ENCODE results near the gene CTDSP1.

Gene CTDSP1, protein sequence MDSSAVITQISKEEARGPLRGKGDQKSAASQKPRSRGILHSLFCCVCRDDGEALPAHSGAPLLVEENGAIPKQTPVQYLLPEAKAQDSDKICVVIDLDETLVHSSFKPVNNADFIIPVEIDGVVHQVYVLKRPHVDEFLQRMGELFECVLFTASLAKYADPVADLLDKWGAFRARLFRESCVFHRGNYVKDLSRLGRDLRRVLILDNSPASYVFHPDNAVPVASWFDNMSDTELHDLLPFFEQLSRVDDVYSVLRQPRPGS
- 73.9 to 119 reads per million in 2 donors for total RNA-seq

DNA sequence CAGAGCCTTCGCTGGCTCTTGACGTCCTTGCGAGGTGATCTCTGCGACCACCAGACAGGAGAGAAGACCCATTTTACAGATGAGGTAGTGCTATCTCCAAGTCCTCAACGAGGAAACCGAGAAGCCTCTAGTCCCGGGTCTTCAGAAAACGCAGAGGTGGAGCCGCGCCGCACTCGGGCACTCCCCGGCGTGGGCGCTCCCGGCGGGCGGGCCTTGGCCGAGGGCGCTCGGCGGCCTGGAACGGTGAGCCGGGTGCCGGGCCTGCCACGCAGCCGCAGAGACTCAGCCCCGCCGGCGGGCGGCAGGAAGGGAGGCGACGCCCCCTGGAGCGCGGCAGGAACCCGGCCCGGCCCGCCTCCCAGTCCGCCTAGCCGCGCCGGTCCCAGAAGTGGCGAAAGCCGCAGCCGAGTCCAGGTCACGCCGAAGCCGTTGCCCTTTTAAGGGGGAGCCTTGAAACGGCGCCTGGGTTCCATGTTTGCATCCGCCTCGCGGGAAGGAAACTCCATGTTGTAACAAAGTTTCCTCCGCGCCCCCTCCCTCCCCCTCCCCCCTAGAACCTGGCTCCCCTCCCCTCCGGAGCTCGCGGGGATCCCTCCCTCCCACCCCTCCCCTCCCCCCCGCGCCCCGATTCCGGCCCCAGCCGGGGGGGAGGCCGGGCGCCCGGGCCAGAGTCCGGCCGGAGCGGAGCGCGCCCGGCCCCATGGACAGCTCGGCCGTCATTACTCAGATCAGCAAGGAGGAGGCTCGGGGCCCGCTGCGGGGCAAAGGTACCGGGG lies at the start of gene CTDSP1:
CTDSP1 (plus strand) TSS at position 478 of the 776 bp plus-strand sequence; CDS start at position 701, 223 bp downstream.
- DNase-seq, result peak; percentile 80 to 96 (median 88)

DNA sequence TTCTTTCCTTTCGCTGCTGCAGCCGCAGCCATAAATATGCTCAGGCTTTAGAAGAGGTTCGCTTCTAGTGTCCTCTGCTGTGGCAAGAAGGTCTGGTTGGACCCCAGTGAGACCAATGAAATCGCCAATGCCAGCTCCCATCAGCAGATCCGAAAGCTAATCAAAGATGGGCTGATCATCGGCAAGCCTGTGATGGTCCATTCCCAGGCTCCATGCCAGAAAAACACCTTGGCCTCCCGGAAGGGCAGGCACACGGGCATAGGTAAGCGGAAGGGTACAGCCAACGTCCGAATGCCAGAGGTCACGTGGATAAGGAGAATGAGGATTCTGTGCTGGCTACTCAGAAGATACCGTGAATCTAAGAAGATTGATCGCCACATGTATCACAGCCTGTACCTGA lies 45.6 kb upstream of the CTDSP1 start:
- DNase-seq, result no peak

DNA sequence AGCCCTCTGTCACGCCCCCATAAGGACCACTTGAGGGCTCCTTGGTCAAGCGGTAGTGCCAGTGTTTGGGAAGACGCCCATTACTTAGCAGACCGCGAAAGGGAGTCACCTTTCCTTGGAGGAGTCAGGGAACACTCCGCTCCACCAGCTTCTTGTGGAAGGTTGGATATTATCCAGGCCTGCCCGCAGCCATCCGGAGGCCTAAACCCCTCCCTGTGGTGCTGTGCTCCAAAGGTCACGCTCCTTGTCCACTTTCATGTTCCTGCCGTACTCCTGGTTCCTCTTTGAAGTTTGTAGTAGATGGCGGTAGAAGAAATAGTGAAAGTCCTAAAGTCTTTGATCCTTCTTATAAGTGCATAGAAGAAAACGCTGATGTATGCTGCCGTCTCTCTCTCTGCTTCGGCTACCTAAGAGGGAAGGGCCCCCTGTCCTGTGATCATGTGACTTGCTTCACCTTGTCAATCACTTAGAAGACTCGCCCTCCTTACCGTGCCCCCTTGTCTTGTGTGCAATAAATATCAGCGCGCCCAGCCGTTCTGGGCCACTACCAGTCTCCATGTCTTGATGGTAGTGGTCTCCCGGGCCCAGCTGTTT lies 44.7 kb upstream of the CTDSP1 start:
- DNase-seq, result no peak

DNA sequence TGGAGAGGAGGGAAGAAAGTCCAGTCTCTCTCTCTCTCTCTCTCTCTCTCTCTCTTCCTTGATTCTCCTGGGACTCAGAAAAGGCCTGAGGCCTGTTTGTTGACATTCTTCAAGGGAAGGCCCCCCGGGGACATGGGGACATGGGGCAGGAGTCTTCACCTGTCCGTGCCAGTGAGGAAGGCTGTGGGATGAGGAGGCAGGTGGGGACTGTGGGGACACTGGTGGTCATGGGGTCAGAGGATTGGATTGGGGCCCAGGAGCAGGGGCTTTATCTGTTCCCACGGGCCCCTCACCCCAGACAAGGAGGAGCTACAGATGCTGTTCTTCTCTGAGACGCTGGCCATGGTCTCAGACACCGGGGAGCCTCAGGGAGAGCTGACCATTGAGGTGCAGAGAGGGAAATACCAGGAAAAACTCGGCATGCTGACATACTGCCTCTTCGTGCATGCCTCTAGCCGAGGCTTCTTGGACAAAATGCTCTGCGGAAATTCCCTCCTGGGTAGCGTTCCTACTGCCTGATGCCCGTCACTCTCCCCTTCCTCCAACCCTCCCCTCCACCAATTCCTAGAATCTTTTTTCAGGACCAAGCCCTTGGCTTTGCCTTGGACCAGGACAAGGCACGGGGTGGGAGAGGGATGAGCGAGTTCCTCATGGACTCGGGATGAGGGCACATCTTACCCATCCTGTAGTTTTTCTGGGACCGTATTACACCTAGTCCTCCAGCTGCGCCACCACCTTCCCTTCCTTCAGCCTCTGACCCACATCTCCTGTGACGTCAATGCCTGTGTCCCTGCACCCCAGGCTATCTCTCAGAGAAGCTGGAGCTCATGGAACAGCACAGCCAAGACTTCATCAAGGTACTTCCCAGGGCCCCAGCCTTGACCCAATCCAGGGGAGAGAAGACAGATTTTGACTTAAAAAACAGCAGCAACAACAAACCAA lies 42.2 kb upstream of the CTDSP1 start:
- DNase-seq, result no peak

DNA sequence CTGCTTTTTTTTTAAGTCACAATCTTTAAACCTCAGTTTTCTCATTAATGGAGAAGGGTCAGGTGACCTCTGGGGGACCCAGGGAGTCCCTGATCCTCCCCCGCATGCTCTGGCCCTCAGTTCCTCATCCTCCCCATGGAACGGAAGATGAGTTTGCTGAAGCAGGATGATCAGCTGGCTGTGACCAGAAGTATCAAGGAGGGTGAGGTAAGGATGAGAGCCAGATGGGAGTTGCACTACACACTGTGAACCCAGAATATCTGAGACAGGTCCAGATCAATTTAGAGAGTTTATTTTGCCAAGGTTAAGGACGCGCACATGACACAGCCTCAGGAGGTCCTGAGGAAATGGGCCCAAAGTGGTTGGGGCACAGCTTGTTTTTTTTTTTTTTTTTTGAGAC lies 39.2 kb upstream of the CTDSP1 start:
- DNase-seq, result no peak

DNA sequence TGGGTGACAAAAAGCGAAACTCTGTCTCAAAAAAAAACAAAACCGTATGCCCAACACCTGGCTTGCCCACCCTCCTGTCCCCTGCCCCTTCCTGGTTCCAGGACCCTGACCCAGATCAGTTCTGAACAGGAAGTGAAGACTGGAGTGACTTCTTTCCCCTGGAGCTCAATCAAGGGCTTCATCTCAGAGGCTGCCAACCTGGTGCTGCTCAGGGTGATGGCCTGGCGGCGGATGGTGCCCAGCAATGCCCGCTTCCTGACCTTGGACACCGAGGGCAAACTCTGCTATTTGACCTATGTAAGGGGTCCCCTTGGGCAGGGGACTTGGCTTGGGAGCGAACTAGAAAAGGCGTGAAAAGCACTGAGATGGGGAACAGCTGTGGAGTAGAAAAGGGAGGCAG lies 37.1 kb upstream of the CTDSP1 start:
- no peak for DNase-seq

DNA sequence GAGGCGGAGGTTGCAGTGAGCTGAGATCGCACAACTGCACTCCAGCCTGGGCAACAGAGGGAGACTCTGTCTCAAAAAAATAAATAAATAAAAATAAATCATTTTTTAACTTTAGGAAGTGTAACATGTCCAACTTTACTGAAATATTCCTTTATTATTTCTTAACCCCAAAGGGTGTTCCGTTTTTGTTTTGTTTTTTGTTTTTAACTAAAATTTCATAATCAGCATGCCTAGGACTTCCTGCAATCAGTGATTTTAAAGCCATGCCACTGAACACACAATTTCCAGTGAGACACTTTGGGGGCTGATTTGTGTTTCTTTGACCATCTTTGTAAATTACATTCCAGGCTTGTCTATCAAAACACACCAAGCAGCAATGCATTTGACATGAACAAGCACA lies 35.9 kb upstream of the CTDSP1 start:
- DNase-seq, result no peak

DNA sequence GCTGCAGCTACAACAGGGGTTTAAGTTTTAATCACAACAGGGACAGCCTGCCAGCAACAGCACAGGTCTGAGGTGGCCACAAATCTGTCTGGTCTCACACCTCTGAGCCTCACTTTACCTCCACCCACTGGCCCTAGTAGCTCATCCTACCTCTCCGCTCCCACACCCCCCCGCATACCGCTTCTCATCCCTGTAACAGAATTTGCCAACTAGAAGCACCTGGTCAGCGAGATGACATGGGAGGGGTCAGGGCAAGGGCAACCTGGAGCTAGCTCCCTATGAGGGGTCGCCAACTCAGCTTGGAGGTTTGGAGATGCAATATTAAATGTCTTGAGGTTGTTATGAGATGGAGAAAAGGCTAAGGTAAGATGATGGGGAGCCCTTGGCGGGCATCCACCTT lies 35.5 kb upstream of the CTDSP1 start:
- DNase-seq, result no peak

DNA sequence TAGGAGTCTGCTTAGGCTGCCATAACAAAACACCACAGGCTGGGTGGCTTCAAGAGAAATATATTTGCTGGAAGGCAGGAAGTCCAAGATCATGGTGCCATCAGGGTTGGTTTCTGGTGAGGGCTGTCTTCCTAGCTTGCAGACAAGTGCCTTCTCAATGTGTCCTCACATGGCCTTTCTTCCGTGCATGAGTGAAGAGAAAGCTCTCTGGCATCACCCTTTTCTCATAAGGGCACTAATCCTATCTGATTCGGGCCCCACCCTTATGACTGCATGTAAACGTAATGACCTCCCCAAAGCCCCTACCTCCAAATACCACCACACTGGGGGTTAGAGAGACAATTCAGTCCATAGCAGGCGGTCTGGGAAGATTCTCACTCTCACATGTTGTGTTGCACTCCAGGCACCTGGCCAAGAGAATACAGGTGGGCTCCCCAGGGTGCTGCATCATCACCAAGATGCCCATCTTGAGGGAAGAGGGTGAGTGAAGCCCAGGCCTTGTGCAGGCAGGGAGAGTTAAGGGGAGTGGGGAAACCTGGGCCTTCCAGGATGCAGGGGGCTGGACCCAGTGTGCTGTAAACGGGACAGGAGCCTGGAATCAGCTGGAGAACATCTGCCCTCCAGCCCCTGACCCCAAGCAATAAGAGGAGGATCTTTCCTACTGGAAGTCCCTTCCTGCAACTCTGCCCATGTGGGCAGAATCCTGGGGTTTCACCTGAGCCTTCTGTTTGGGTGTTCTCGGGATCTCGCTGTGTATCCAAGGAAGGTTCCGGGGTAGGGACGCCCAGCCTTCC lies 32.9 kb upstream of the CTDSP1 start:
- no peak for DNase-seq

DNA sequence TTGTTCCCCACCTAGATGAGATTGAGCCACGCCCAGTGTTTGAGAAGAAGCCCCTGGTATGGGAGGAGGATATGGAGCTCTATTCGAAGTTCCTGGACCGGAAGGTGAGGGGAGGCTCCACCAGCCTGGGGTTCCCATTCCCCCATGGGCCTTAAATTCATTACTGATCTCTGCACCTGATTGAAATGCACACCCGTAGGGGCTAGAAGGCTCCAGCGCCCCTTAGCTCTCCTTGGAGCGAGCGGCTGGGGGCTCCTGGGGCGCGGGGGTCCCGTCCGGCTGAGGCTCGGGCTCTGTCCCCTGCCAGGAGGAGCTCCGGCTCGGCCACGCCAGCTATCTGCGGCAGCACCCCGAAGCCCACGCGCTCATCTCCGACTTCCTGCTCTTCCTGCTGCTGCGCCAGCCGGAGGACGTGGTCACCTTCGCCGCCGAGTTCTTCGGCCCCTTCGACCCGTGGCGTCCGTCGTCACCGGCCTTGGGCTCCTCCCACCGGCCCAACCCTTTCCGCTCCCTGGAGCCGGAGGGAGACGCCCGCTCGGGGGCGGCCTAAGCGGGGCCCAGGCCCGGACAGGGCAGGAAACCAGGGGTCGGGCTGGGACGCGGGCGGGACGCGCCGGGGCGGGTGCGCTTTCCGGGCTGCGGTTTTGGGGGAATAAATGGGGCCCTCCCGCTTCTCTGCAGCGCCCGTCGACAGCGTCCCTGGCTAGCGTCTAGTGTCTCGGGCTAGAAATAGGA lies 32.1 kb upstream of the CTDSP1 start:
- peak; percentile 45 to 81 (median 52) for DNase-seq

DNA sequence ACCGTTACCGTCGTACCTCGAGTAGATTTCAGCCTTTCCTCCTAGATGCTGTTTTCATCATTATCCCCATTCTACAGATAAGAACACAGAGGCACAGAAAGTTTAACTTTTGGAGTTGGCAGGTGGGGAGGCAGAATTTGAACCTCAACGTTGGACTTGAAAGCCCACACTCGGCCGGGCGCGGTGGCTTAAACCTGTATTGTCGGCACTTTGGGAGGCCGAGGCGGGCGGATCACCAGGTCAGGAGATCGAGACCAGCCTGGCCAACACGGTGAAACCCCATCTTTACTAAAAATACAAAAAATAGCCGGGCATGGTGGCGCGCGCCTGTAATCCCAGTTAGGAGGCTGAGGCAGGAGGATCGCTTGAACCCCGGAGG lies 31.5 kb upstream of the CTDSP1 start:
- no peak for DNase-seq

DNA sequence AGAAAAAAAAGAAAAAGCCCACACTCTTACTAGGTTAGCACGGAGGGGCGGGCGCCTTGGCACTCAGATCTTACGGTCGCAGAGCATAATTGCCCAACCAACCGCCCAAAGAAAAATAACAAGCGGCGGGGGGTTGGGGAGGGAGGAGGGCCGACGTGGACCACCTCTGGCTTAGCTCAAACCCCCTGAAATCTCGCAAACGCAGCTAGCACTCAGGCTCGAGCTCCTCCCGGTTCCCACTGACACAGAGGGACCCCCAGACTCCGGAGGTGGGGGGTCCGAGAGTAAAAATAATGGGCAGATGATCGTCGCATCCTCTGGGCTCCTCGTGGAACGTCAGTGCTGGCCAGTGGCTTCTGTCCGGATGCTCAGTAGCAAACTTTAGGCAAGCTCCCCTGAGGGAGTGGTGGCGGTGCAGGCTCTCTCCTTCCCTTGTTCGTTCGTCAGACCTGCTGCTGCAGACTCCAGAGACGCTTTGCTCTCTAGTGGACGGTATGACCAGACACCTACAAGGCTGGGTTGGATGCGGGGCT lies 31.0 kb upstream of the CTDSP1 start:
- no peak for DNase-seq

DNA sequence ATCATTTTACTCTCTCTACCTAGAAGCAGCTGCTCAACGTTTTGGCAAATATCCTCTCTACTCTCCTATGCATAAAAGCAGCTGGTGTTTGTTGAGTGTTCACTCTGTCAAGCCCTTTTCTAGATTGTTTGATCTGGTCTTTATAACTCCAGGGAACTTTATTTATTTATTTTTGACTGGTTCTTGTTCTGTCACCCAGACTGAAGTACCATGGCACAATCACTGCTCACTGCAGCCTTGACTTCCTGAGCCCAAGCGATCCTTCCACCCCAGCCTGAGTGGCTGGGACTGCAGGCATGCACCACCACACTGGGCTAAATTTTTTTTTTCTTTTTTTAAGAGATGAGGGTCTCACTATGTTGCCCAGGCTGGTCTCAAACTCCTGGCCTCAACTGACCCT lies 30.3 kb upstream of the CTDSP1 start:
- no peak for DNase-seq

DNA sequence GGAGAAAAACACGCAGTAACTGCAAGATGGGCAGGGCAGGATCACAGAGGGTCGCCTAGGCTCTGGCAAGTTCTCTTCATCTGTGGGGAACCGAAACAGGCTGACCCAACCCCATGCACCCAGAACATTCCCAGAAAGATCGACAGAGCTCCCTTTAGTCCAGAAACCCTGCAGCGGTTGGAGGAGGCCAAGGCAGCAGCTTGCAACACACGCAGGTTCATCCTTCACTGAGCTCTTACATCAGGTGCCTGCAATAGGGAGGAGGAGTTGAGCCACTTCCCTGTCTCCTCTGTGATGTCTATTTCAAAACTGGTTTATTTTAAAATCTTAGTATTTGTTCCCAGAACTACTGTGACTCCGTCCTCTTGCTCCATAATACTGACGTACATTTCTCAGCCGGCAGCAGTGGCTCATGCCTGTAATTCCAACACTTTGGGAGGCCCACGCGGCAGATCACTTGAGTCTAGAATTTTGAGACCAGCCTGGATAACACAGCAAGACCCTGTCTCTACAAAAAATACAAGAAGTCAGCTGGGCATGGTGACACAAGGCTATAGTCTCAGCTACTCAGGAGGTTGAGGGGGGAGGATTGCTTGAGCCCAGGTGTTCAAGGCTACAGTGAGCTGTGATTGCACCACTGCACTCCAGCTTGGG lies 29.1 kb upstream of the CTDSP1 start:
- no peak for DNase-seq

DNA sequence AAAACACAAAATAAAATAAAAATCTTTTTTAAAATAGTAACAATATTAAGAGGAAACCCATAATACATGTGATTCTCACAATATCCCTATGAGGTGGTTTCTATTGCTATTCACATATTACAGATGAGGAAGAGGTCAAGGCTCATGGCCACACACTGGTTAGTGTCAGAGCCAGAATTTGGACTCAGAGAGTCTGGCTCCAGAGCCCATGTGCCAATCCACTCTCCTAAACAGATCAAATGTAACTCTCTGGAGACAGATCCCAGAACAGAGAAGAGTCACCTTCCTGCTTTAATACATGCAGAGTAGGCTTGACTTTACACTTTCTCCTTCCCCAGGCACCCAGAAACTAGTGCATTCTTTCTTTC lies 27.7 kb upstream of the CTDSP1 start:
- DNase-seq, result no peak

DNA sequence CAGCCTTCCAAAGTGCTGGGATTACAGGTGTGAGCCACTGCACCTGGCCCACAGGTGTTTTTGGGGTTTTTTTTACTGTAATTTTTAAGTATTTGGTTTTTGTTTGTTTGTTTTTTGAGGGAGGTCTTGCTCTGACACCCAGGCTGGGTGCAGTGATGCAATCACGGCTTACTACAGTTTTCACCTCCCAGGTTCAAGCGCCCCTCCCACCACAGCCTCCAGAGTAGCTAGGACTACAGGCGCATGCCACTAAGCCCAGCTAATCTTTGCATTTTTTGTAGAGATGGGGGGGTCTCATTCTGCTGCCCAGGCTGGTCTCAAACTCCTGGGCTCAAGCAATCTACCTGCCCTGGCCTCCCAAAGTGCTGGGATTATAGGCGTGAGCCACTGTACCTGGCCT lies 24.9 kb upstream of the CTDSP1 start:
- DNase-seq, result no peak

DNA sequence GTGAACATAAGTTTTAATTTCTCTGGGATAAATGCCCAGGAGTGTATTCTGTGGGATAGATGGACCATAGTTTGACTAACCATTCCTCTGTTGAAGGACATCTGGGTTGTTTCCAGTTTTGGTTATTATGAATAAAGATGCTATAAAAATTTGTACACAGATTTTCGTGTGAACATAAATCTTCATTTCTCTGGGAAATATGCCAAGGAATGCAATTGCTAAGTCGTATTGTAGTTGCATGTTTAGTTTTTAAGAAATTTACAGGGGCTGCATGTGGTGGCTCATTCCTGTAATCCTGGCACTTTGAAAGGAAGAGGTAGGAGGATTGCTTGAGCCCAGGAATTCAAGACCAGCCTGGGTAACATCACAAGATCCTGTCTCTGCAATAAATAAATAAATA lies 24.5 kb upstream of the CTDSP1 start:
- DNase-seq, result no peak

DNA sequence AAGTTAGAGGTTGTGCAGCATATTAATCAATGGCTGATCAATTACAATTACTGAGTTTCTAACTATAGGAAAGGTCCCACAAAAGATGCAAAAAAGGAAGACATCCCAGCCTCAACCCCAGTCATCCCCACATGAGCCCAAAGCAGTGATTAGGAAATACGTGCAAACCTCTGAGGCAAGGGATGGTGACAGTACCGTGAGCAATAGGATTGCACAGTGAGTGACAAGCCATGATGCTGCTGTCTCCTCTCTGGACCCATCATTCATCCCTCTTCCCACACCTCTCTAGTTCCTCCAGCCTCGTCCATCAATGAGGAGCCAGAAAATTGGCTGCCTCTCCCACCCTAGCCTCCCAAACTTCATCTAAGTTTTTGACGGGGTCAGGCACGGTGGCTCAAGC lies 21.6 kb upstream of the CTDSP1 start:
- no peak for DNase-seq

DNA sequence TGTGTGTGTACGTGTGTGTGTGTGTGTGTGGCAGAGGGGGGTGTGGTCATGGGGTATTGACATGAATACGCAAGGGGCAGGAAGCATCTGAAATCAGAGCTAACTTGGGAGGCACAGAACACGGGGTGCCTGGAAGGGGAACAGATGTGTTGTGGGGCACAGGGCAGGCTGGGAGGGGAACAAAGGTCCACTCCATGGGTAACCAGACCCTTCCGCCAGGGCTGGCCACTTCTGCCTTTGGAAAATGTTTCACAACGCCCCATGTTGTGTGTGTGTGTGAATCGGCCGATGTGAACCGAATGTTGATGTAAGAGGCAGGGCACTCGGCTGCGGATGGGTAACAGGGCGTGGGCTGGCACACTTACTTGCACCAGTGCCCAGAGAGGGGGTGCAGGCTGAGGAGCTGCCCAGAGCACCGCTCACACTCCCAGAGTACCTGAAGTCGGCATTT lies 17.7 kb upstream of the CTDSP1 start, which contains the start of gene SLC11A1:
SLC11A1 (plus strand) TSS at position 358 of the 451 bp plus-strand sequence. CDS start 96 bp downstream, outside the sequence.
- no peak for DNase-seq

DNA sequence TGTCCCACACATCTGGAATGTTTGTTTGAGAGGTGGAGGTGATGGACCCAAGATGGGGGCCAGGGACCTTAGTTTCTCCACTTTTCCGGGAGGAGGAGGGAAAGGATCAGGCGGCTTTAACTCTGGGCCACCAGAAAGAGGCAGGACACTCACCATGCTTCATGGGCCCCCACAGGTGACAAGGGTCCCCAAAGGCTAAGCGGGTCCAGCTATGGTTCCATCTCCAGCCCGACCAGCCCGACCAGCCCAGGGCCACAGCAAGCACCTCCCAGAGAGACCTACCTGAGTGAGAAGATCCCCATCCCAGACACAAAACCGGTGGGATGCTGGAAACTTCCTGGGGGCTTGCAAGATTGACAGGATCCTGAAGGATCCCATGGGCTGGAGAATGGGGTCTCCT lies 16.9 kb upstream of the CTDSP1 start:
- DNase-seq, result no peak
